ENCODE data around the gene SPPL2B. TPM values are rescaled to one million over a fixed set of nuclear protein-coding genes. Genes with fewer than 3 reads are reported as not detected.

SPPL2B gene
- total and polyA plus RNA-seq, 8 donors = 36.4 to 226 (median 52.8) TPM

DNA sequence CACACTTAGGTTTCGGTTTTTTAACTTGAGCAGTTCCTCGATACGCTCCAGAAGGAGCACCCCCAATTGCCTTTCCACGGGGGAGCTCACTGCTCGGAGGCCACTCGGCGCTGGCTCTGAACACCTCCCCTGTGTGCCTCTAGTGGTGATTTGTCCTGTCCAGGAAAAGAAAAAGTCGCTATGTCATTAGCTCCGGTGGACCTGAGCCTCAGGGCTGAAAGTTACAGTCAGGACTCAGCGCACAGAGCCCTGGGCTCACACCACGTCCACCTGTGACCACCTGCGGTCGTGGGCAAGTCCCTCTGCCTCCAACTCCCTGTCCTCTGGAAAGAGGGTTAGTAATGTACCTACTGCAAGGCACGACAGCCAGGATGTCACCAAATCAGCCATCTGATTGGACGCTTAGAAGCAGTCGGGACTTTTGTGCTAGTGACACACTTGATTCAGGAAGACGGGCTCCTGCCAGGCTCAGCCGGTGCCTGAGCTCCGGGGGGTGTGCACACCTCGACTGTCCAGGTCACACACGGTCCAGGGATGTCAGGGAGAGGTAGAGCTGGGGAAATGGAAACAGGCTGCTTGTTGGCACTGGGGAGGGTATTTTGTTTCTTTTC, 27.7 kb downstream of the SPPL2B start:
- DNase-seq = no peak
- Histone ChIP-seq H3K4me1 (no peaks in the 10 kb centered on the region), H3K36me3 (peaks cover 0 to 17% (median 0%) of the 10 kb centered on the region in 3 donors), H3K4me3 (no peak overlapping the region), H3K9me3 (no peaks in the 10 kb centered on the region), H3K27ac (no peak overlapping the region), H3K27me3 (no peaks in the 10 kb centered on the region)
- WGBS, 2 donors = 76 to 83% methylated on average over 20 to 21 of the region's 21 CpGs
- intact Hi-C loops (cut with DNase I) = no loop called here
- TF ChIP-seq, protein P1, sequence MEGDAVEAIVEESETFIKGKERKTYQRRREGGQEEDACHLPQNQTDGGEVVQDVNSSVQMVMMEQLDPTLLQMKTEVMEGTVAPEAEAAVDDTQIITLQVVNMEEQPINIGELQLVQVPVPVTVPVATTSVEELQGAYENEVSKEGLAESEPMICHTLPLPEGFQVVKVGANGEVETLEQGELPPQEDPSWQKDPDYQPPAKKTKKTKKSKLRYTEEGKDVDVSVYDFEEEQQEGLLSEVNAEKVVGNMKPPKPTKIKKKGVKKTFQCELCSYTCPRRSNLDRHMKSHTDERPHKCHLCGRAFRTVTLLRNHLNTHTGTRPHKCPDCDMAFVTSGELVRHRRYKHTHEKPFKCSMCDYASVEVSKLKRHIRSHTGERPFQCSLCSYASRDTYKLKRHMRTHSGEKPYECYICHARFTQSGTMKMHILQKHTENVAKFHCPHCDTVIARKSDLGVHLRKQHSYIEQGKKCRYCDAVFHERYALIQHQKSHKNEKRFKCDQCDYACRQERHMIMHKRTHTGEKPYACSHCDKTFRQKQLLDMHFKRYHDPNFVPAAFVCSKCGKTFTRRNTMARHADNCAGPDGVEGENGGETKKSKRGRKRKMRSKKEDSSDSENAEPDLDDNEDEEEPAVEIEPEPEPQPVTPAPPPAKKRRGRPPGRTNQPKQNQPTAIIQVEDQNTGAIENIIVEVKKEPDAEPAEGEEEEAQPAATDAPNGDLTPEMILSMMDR (IDR thresholded peaks at IDR 0.05) = no peak
- no peak for ATAC-seq
- no peak for FAIRE-seq

DNA sequence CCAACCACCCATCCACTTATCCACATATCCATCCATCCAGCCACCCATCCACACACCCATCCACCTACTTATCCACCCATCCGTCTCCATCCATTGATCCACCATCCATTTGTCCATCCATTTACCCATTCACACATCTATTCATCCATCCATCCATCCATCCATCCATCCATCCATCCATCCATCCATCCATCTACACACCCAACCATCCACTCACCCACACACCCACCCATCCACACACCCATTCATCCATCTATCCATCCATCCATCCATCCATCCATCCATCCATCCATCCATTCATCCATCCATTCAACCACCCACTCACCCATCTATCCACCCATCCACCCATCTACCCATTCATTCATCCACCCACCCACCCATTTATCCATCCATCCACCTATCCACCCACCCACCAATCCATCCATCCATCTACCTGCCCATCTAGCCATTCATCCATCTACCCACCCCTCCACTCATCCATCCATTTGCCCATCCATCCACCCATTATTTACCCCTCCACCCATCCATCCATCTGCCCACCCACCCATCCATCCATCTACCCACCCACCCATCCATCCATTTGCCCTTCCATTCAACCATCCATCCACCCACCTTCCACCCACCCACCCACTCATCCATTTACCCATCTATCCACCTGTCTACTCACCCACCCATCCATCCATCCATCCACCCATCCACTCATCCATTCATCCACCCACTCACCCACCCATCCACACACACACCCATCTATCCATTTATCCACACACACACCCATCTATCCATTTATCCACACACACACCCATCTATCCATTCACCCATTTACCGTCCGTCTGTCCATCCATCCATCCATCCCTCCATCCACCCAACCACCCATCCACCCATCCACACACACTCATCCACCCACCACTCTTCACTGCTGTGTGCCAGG, 29.1 kb downstream of the SPPL2B start:
- DNase-seq (no peak), FAIRE-seq (no peak), ATAC-seq (no peak)
- Histone ChIP-seq H3K36me3 (peaks cover 0 to 17% (median 0%) of the 10 kb centered on the region in 3 donors), H3K27ac (no peak overlapping the region), H3K4me3 (no peak overlapping the region), H3K4me1 (no peaks in the 10 kb centered on the region), H3K27me3 (peaks cover 0 to 10% (median 0%) of the 10 kb centered on the region in 4 donors), H3K9me3 (no peaks in the 10 kb centered on the region)
- intact Hi-C loops (cut with DNase I) = no loop called here
- 86 to 90% methylated on average over 3 of the region's 3 CpGs for WGBS, 2 donors
- TF ChIP-seq, protein P1 (IDR thresholded peaks at IDR 0.05) = no peak

DNA sequence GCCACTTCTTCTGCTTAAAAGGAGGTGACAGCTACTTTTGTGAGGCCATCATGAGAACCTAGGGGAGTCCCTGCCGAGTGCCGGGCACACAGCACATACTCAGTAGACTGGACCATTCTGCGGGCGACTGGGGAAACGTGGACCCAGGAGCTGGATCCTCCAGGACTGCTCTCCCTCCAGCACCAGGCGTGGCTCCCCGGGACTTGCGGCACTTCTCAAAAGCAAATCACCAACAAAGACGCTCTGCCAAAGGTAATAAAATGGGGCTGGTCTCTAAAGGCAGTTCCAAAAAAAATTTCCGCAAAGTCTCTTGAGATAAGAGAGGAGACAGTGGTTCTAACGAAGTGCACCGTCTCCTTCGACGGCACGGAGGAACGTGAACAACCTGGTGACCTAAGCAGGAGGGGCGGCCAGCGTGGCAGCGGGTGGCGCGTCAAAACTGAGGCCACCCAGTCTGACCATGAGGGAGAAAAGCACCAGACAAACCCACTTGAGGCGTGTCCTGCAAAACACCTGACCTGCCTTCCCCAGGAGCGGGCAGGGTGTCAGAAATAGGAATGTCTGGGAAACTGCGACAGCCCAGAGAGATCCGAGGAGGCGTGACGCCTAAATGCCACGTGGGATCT, 30.2 kb downstream of the SPPL2B start:
- no peak for DNase-seq
- Histone ChIP-seq H3K27ac (no peak overlapping the region), H3K27me3 (peaks cover 0 to 18% (median 0%) of the 10 kb centered on the region in 4 donors), H3K36me3 (peaks cover 0 to 5% (median 0%) of the 10 kb centered on the region in 3 donors), H3K4me1 (no peaks in the 10 kb centered on the region), H3K4me3 (no peak overlapping the region), H3K9me3 (no peaks in the 10 kb centered on the region)
- TF ChIP-seq, protein P1 (IDR thresholded peaks at IDR 0.05) = no peak
- ATAC-seq = no peak
- FAIRE-seq = no peak
- WGBS, 2 donors = 62 to 71% methylated on average over 28 of the region's 28 CpGs
- intact Hi-C loops (cut with DNase I) = no loop called here

DNA sequence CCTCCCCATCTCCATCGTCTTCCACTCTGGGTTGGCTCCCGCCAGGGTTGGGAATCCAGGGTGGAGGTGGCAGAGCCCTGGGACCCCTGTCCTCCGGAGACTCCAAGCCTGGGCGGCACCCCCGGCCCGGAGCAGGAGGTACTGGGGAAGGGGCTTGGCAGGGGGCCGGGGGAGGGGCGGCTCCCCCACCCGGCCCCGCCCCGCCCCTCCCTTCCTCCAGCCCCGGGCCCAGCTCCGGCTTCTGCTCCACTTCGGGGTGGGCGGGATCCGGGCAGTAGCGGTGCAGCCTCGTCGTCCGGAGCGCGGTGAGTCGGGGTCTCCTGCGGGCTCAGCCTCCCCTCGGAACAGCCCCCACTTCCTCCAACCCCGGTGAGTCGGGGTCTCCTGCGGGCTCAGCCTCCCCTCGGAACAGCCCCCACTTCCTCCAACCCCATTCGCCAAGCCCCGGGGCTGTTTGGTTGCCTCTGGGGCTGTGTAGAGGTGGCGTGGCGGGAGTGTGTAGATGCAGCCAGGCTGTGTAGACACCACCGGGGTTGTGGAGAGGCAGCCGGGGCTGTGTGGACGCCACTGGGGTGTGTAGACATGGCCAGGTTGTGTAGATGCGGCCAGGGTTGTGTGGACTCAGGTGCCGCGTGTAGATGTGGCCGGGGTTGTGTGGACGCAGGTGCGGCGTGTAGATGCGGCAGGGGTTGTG, 31.7 kb downstream of the SPPL2B start, which contains the start of gene TMPRSS9:
TMPRSS9 (plus strand) TSS at position 274 of the 694 bp plus-strand sequence. CDS start 29,521 bp downstream, outside the sequence.
- WGBS, 2 donors = 8 to 11% methylated on average over 37 to 43 of the region's 44 CpGs
- peaks cover 0 to 18% (median 0%) of the 10 kb centered on the region in 4 donors for H3K27me3 ChIP-seq
- no peaks in the 10 kb centered on the region for H3K36me3 ChIP-seq
- TF ChIP-seq, protein P1 (IDR thresholded peaks at IDR 0.05) = no peak
- DNase-seq (peak in 2 of 6 donors; percentile 59 to 73), ATAC-seq (peak in 2 of 4 donors; percentile 16 to 19), FAIRE-seq (no peak)
- no peak within 1 kb of the TSS for H3K4me3 ChIP-seq
- H3K4me1 ChIP-seq = no peaks in the 10 kb centered on the region
- intact Hi-C loops (cut with DNase I) = no loop called here
- no peak within 1 kb of the TSS for H3K27ac ChIP-seq
- no peaks in the 10 kb centered on the region for H3K9me3 ChIP-seq
